HG02885 (cell line): Measurements from ENCODE around the gene TAOK2.
A peak's percentile ranks its signal among the peaks of the same experiment; 100 is the strongest.

Experiments
- ATAC-seq: cut with Tn5 transposase; IDR thresholded peaks from one replicate; pipeline ENCODE4 v1.9.1; 2021; ENCODE audit warnings: mild to moderate bottlenecking; ENCODE audit not compliant: unreplicated experiment, poor library complexity

The TAOK2 gene

DNA sequence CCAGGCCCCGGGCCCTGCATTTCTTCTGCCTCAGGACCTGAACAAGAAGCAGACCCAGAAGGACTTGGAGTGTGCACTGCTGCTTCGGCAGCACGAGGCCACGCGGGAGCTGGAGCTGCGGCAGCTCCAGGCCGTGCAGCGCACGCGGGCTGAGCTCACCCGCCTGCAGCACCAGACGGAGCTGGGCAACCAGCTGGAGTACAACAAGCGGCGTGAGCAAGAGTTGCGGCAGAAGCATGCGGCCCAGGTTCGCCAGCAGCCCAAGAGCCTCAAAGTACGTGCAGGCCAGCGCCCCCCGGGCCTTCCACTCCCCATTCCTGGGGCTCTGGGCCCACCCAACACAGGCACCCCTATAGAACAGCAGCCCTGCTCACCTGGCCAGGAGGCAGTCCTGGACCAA, 12.6 kb downstream of the TAOK2 start:
- ATAC-seq, result no peak

- no peak for ATAC-seq
These were observed 13.3 kb downstream of the TAOK2 start for GRCh38 chr16:29986931-29987330.

- ATAC-seq, result no peak
These were observed 13.9 kb downstream of the TAOK2 start for GRCh38 chr16:29987371-29988085.

DNA sequence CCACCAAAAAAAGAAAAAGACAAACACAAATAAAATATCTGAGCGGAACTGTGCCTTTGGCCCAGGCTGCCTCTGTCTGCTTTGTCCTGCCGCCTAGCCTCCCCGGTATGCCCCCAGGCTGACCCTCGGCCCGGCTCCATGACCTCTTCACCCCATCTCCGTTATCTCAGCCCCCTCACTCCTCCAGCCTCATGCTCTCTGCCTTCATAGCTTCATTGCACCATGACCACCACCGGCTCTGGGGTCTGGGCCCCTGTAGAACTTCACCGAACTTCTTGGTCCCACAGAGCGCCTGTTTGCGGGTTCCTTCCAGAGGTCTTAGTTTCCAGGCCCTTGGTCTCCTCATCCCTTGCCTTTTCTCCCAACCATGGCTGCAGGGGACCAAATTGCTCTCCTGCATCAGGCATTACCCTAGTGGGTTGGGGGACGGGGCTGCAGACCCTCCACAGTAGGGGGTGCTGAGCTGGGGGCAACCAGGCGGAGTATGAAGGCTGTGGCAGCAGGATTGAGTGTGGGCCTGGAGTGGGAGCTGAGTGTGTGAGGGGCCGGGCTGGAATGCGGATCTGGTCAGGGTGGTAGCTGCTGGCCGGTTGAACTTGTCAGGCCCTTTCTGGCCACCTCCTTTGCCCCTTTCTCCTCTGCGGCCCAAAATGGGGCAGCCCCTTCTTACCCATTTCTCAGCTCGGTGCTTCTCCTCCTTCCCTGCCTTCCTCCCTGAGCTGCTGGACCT, 14.8 kb downstream of the TAOK2 start:
- no peak for ATAC-seq

GRCh38 chr16:29989111-29989858, 15.6 kb downstream of the TAOK2 start:
- ATAC-seq, result no peak

DNA sequence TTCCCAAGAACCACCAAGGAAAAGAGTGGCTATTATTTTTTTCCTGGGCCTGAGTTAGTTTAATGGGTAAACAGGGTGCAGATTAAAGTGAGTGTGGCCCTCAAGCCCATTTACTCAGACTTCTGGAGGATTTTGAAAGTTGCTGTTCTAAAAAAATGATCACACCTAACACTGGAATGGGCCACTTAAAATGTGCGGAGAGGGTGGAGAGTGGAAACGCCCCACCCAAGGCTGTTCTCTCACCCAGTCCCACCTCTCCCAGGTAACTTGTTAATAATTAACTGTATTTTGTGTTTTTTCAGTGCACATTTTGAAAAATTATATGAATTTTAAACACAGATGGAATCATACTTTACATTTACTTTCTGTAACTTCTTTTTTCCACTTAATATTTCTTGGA, 16.4 kb downstream of the TAOK2 start:
- ATAC-seq, result no peak

GRCh38 chr16:29990883-29991570, 17.4 kb downstream of the TAOK2 start:
- no peak for ATAC-seq

DNA sequence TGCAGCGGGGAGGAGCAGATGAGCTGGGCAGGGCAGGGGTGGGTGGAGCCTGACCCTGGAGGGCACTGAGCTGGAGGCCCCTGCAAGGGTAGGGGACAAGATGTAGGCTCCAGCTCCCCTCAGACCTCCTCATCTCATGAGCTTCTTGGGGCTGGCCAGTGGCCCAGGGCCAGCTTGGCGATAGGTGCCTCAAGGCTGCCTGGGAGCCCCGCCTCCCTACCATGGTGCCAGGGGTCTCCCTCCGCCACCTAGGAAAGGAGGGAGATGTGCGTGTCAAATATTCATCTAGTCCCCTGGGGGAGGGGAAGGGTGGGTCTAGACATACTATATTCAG, 17.9 kb downstream of the TAOK2 start:
- ATAC-seq, result no peak

DNA sequence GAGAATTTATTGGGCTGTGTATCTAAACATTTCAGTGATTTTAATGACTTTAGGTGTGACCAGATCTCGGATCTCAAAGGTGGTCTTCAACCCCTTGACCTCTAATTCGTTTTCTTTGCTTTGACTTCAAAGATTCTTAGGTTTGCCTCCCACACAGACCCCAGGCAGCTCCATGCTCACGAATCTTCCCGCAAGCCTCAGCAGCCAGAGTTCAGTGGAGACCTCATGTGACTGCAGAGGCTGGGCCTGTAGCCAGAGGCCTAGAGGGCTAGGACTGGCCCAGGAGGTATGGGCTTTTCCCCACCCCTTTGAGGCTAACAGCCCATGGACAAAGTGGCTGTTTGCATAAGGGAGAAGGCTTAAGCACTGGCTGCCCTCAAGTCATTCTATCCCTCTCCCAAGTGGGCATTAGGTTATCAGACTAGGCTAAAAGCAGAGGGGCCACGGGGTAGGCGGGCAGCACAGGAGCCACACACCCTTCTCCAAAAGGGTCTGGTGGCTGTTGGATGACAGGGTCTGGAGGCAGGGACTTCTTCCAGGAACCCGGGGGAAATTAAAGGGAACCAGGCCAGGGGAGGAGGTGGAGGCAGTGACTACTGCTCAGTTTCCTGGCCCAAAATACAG, 18.8 kb downstream of the TAOK2 start:
- no peak for ATAC-seq

- no peak for ATAC-seq
These were observed 19.7 kb downstream of the TAOK2 start for GRCh38 chr16:29993191-29993902.

GRCh38 chr16:29993903-29994599, 20.4 kb downstream of the TAOK2 start:
- ATAC-seq, result no peak

- peak; percentile 34 for ATAC-seq
These were observed 21.1 kb downstream of the TAOK2 start for GRCh38 chr16:29994600-29995323.

DNA sequence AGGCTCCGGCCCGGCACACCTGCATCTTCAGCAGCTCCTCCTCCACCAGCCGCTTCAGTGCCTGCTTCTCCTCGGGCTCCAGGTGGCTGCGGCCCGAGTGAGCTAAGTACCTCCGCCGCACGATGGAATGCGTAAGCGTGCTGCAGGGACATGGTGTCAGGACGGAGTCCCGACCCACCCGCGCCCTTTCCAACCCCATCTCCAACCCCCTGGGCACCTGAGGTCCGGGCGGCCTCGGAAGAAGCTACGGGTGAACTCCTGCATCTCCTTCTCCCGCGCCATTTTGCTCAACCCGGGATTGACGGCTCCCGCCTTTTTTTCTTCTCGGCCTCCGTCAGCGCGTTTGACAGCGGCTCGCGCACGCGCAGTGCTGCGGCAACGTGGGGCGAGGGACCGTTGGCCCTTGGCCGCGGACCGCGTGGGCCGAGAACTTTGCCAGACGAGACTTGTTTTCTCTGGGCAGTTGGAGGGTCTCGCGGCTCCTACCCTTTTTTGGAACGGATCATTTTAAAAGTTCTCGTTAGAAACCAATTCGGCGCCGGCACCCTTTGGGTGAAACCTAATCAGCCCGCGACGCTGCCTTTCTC, 21.7 kb downstream of the TAOK2 start, which contains the start of gene HIRIP3:
Gene HIRIP3, minus strand, starts transcription at position 294 of the 587 bp plus-strand sequence. Its CDS starts 12 bp downstream, at position 282.
- ATAC-seq, result peak; percentile 55

- peak; percentile 95 for ATAC-seq
These were observed 22.5 kb downstream of the TAOK2 start, which contains the start of gene INO80E for GRCh38 chr16:29995911-29996765. INO80E (plus strand) TSS chr16:29996241; CDS start chr16:29996311, 70 bp downstream.

DNA sequence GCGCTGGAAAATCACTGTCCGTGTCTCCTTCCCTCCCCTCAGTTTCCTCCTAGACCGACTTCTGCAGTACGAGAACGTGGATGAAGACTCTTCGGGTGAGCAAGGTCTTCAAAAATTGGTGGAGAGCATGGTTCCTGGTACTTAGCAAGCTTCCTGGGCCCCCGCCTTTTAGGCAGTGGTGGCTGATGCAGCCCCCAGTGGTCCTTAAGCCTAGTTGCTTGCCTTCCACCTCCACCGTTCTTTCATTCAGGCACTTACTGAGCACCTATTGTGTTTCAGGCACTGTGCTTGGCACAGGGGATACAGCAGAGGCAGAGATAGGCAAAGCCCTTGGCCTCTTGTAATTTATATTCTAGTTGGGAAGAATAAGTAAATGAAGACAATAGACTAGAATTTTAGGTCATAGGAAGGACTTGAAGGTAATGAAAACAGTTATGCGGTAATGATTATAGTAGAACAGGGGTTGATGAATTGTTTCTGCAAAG, 23.1 kb downstream of the TAOK2 start:
- no peak for ATAC-seq

DNA sequence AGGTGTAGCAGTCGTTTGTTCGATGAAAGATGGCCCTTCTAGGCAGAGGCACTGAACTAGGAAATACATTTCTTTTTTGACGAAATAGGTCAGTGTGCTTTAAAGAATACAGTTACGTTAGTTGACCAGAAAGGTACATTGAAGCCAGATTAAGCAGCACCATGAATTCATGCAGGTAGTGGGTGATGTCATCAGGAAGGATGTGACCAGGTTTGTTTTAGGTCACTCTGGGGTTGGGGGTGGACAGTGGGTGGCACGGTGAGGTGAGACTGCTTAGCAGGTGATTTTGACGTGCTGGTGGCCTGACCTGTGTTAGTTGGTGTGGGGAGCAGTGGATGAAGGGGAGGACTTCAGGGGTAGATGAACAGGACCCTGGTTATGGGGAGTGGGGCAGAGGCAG, 25.9 kb downstream of the TAOK2 start:
- ATAC-seq, result no peak
